Kidney (tissue), 14 donors: ENCODE measurements around the gene RNH1. TPM values are rescaled to one million over a fixed set of nuclear protein-coding genes. Genes with fewer than 3 reads are reported as not detected.

Experiments used
- DNase-seq, 5 donors: peaks; one replicate each; pipeline ENCODE4 v3.0.0-alpha.2; 2013 to 2020
- FAIRE-seq: peaks from 2 replicates; lab custom pipeline; 2012; peaks lifted over from hg19 to GRCh38; lab: Jason Lieb, UNC
- H3K27ac ChIP-seq, 2 donors: one replicate each; pipeline ENCODE4 v1.7.0; 2013; ENCODE audit warnings: low read depth in 2 of 2, low read length in 2 of 2, inconsistent platforms in 1 of 2
- H3K27me3 ChIP-seq: one replicate; pipeline ENCODE4 v1.7.1; 2013; ENCODE audit warnings: low read length, inconsistent platforms; ENCODE audit not compliant: control insufficient read depth, insufficient read depth
- H3K36me3 ChIP-seq, 3 donors: one replicate each; pipeline versions ENCODE4 v1.7.0 to v1.7.1; 2013; ENCODE audit warnings: low read length in 3 of 3, control low read depth in 1 of 3, inconsistent platforms in 1 of 3; ENCODE audit not compliant: insufficient read depth in 3 of 3, control insufficient read depth in 2 of 3
- H3K4me1 ChIP-seq, 3 donors: one replicate each; pipeline versions ENCODE4 v1.7.0 to v1.7.1; 2013; ENCODE audit warnings: low read length in 3 of 3, inconsistent platforms in 1 of 3, low read depth in 1 of 3; ENCODE audit not compliant: control insufficient read depth in 2 of 3, insufficient read depth in 2 of 3
- H3K4me3 ChIP-seq, 3 donors: one replicate each; pipeline versions ENCODE4 v1.7.0 to v1.8.1; 2013; ENCODE audit warnings: low read length in 3 of 3, control low read depth in 1 of 3, inconsistent platforms in 1 of 3
- H3K9ac ChIP-seq, 3 donors: one replicate each; pipeline versions ENCODE4 v1.7.0 to v1.7.1; 2013; ENCODE audit warnings: low read length in 3 of 3, control low read depth in 1 of 3, inconsistent platforms in 1 of 3
- H3K9me3 ChIP-seq, 3 donors: one replicate each; pipeline versions ENCODE4 v1.7.0 to v1.7.1; 2013; ENCODE audit warnings: low read length in 3 of 3, control low read depth in 1 of 3, inconsistent platforms in 1 of 3; ENCODE audit not compliant: control insufficient read depth in 2 of 3, insufficient read depth in 1 of 3
- CTCF ChIP-seq: IDR thresholded peaks from 3 replicates; pipeline ENCODE4 v1.5.1; 2012; ENCODE audit warnings: mild to moderate bottlenecking, moderate library complexity, borderline replicate concordance; ENCODE audit not compliant: insufficient read depth; ENCODE audit errors: extremely low read depth
- intact Hi-C: fragments of 100-400 bp; cut with DNase I; formaldehyde crosslinking; loops from one replicate; pipeline ENCODE4 v1.11.1; 2022
- polyA plus RNA-seq: library from polyadenylated mRNA; stranded (reverse); fragments of 350-450 nt; fragmentation: Illumina TruSeq; extraction: RNeasy Lipid Tissue Mini Kit (QIAGEN cat#74804); gene quantifications from one replicate; pipeline ENCODE4 v1.2.3, GENCODE V29; 2014; ENCODE audit warnings: low read depth, low replicate concordance; ENCODE audit not compliant: insufficient read depth
- total RNA-seq: library from RNA; stranded (reverse); fragmentation: NEBNext Ultra II Directional; extraction: Animal tissue kit (Norgen Biotek cat#: 25700); gene quantifications from one replicate; pipeline ENCODE4 v1.2.1, GENCODE V29; 2021
- donor health status: control.
- donor health status: control.
- donor health status: control.
- donor health status: control.
- donor health status: control.
- donor health status: DM: yes; HTN: yes; CAD: no.
- donor health status: Normal renal cell carcinoma (clear cell type).

RNH1 gene
- total and polyA plus RNA-seq, 2 donors from 2014 or later = 171 to 191 TPM

DNA sequence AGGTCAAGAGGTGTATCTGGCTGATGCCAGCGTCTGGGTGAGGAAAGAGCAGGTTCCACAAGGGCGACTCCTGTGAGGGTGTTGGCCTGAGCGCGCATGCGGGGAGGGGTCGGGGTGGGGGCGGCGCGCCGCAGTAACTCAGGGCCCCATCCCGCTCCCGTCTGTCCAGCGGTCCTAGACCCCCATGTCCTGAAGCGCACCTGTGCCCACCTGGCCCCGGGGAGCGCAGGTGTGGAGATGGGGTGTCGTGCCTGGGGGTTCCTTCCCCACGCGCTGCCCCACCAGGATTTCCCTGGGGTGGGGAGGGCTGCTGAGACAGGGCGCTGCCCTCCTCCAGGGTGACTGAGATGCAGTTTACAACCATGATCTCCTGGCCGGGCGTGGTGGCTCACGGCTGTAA, 20.9 kb downstream of the RNH1 start:
- peaks cover 0 to 4% (median 0%) of the 10 kb centered on the region in 3 donors for H3K36me3 ChIP-seq
- no peak for DNase-seq
- intact Hi-C loops = no loop called here
- no peak for FAIRE-seq
- no peak overlapping the region for H3K4me3 ChIP-seq
- no peak overlapping the region for H3K9ac ChIP-seq
- H3K4me1 ChIP-seq = no peaks in the 10 kb centered on the region
- no peak for TF ChIP-seq CTCF
- H3K27ac ChIP-seq = no peak overlapping the region
- H3K9me3 ChIP-seq = no peaks in the 10 kb centered on the region
- no peaks in the 10 kb centered on the region for H3K27me3 ChIP-seq

DNA sequence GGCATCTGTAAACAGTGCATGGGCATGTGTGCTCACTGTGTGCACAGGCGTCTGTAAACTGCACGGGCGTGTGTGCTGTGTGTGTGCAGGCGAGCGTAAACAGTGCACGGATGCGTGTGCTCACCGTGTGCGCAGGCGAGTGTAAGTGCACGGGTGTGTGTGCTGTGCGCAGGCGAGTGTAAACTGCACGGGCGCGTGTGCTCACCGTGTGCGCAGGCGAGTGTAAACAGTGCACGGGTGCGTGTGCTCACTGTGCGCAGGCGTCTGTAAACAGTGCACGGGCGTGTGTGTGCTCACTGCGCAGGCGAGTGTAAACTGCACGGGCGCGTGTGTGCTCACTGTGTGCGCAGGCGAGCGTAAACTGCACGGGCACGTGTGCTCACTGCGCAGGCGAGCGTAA, 22.4 kb downstream of the RNH1 start:
- Histone ChIP-seq H3K27ac (no peak overlapping the region), H3K36me3 (peaks cover 0 to 4% (median 0%) of the 10 kb centered on the region in 3 donors), H3K27me3 (no peaks in the 10 kb centered on the region), H3K4me3 (no peak overlapping the region), H3K4me1 (no peaks in the 10 kb centered on the region), H3K9me3 (no peaks in the 10 kb centered on the region), H3K9ac (no peak overlapping the region)
- intact Hi-C loops = no loop called here
- no peak for TF ChIP-seq CTCF
- FAIRE-seq (no peak), DNase-seq (no peak)

DNA sequence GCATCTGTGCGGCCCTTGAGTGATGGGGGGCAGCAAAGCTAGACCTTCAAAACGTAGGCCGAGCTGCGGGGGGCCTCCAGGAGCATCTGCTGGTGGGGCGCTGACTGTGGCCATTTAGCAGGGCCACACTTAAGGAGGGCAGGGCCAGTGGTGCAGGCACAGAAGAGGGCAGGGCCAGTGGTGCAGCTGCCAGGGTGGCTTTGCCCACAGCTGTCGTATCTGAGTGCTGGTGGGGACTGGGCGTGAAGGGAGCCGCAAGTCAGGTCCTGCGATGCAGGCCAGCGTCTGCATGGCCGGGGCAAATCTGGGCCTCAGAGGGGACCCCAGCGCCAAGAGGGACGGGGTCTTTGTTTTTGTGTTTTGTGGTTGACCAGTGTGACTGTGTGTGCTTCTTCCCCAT, 27.7 kb downstream of the RNH1 start:
- no peaks in the 10 kb centered on the region for H3K9me3 ChIP-seq
- no peak overlapping the region for H3K9ac ChIP-seq
- H3K36me3 ChIP-seq = no peaks in the 10 kb centered on the region
- H3K4me3 ChIP-seq = no peak overlapping the region
- intact Hi-C loops = no loop called here
- no peak for TF ChIP-seq CTCF
- FAIRE-seq (no peak), DNase-seq (no peak)
- H3K27me3 ChIP-seq = no peaks in the 10 kb centered on the region
- no peak overlapping the region for H3K27ac ChIP-seq
- H3K4me1 ChIP-seq = no peaks in the 10 kb centered on the region

DNA sequence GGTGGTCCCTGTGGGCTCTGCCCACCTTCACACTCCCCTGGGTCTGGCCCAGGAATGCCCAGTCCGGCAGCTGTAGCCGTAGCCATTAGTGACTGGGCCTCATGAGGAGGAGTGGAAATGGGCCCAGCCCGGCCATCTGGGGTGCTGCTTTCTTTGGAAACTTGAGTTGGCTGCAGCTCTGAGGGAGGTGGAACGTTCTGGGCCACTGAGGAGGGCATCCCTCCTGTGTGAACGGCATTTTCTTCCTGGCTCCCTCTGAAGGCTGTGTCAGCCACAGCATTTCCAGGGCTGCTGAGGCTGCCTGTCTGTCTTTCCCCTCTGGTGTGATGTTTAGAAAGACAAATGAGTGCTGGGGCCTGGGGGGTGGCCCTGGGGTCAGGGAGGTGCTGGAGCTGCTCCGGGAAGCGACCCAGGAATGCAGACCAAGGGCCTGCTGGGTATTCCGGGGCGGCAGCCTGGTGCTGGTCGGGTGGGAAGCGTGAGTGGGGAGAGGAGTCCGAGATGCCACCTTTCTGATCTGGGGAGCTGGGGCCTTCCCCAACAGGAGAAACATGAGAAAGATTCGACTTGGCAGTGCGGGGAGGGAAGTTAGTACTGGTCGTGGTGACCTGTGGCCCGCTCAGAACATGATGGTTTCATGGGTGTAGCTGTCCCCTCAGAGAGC, 29.9 kb downstream of the RNH1 start:
- Histone ChIP-seq H3K27me3 (no peaks in the 10 kb centered on the region), H3K36me3 (no peaks in the 10 kb centered on the region)
- intact Hi-C loops = no loop called here

More for the DNA sequence above, 29.9 kb downstream of the RNH1 start:
- Histone ChIP-seq H3K9me3 (no peaks in the 10 kb centered on the region), H3K4me1 (no peaks in the 10 kb centered on the region), H3K4me3 (no peak overlapping the region), H3K9ac (no peak overlapping the region), H3K27ac (no peak overlapping the region)
- TF ChIP-seq CTCF = no peak
- FAIRE-seq (no peak), DNase-seq (peak in 4 of 5 donors; percentile 72 to 82 (median 78))
